NCI-H2227 treated with DMSO at 0.1 percent for 48 hours (cell line): Measurements from ENCODE around the gene TAS2R8.
"Not testable (repeated sequence)": the region's sequence is repeated elsewhere in the genome, so short reads cannot be mapped to it uniquely, and the experiment has no call there.

Experiments used
- DNase-seq: peaks from one replicate; lab custom pipeline; 2025; lab: John Stamatoyannopoulos, UW

TAS2R8 gene

GRCh38 chr12:10807186-10807585, at the start of gene TAS2R8:
Gene TAS2R8, minus strand, starts transcription at chr12:10807286. Its CDS starts 306 bp downstream, at chr12:10806980.
- no peak for DNase-seq

GRCh38 chr12:10855807-10856206, 48.7 kb upstream of the TAS2R8 start:
- no peak for DNase-seq

- no peak for DNase-seq
Measured at GRCh38 chr12:10853776-10854175, 46.7 kb upstream of the TAS2R8 start.

GRCh38 chr12:10851243-10851858, 44.3 kb upstream of the TAS2R8 start:
- no peak for DNase-seq

- DNase-seq: no peak
Measured at GRCh38 chr12:10849425-10849878, 42.4 kb upstream of the TAS2R8 start, which contains the start of gene PRR4. Gene PRR4, minus strand, starts transcription at chr12:10849475. Its CDS starts 38 bp downstream, at chr12:10849437.

- DNase-seq: no peak
Measured at GRCh38 chr12:10847744-10848143, 40.7 kb upstream of the TAS2R8 start.

GRCh38 chr12:10842862-10843261, 35.8 kb upstream of the TAS2R8 start:
- DNase-seq: no peak

- no peak for DNase-seq
Measured at GRCh38 chr12:10838461-10838860, 31.4 kb upstream of the TAS2R8 start.

- DNase-seq: no peak
Measured at GRCh38 chr12:10829994-10830393, 22.9 kb upstream of the TAS2R8 start.

GRCh38 chr12:10826258-10826657, 19.2 kb upstream of the TAS2R8 start, which contains the start of gene TAS2R10:
Gene TAS2R10, minus strand, starts transcription at chr12:10826358. Its CDS starts 89 bp downstream, at chr12:10826269.
- no peak for DNase-seq

GRCh38 chr12:10824957-10825356, 17.9 kb upstream of the TAS2R8 start:
- no peak for DNase-seq

- DNase-seq: no peak
Measured at GRCh38 chr12:10811883-10812536, 4.9 kb upstream of the TAS2R8 start.

GRCh38 chr12:10810068-10810467, 3.0 kb upstream of the TAS2R8 start, which contains the start of gene TAS2R9:
Gene TAS2R9, minus strand, starts transcription at chr12:10810168. Its CDS starts 93 bp downstream, at chr12:10810075.
- DNase-seq: no peak

GRCh38 chr12:10802587-10802986, 4.5 kb downstream of the TAS2R8 start, which contains the start of gene TAS2R7:
Gene TAS2R7, minus strand, starts transcription at chr12:10802627. Its CDS starts 57 bp downstream, at chr12:10802570.
- DNase-seq: no peak

- no peak for DNase-seq
Measured at GRCh38 chr12:10801741-10802140, 5.3 kb downstream of the TAS2R8 start.

- DNase-seq: no peak
Measured at GRCh38 chr12:10794222-10794621, 12.9 kb downstream of the TAS2R8 start.

GRCh38 chr12:10791769-10792168, 15.3 kb downstream of the TAS2R8 start:
- DNase-seq: not testable (repeated sequence)

GRCh38 chr12:10783252-10783651, 23.8 kb downstream of the TAS2R8 start:
- no peak for DNase-seq

GRCh38 chr12:10779103-10779502, 28.0 kb downstream of the TAS2R8 start:
- no peak for DNase-seq

GRCh38 chr12:10771132-10771733, 35.9 kb downstream of the TAS2R8 start:
- DNase-seq: no peak

- no peak for DNase-seq
Measured at GRCh38 chr12:10759657-10760056, 47.4 kb downstream of the TAS2R8 start.

GRCh38 chr12:10756194-10756593, 50.9 kb downstream of the TAS2R8 start:
- DNase-seq: no peak
